GM12878 (cell line): Measurements from ENCODE around the gene C17orf107.

Experiments
- BHLHE40 ChIP-seq, 2 experiments: fragments of 450-650 bp in 1 of 2; IDR thresholded peaks; 2 replicates each; pipeline ENCODE4 v1.6.1; 2011 to 2017; ENCODE audit warnings: low read depth in 2 of 2, borderline replicate concordance in 1 of 2, improper control_type of control experiment in 1 of 2, low read length in 1 of 2, mild to moderate bottlenecking in 1 of 2
- CHD2 ChIP-seq: IDR thresholded peaks from 2 replicates; pipeline ENCODE4 v1.6.1; 2011; ENCODE audit warnings: low read depth, low read length, improper control_type of control experiment, borderline replicate concordance
- CHD4 ChIP-seq: fragments of 200-600 bp; sonication (generic); IDR thresholded peaks from 2 replicates; pipeline ENCODE4 v1.6.1; 2016; ENCODE audit warnings: mild to moderate bottlenecking
- GABPA ChIP-seq: IDR thresholded peaks from 2 replicates; pipeline ENCODE4 v1.6.1; 2014; ENCODE audit warnings: antibody characterized with exemption, low read depth, mild to moderate bottlenecking, inconsistent platforms
- NR2C2 ChIP-seq: IDR thresholded peaks from 2 replicates; pipeline ENCODE4 v1.6.1; 2011; ENCODE audit warnings: borderline replicate concordance, low read depth; ENCODE audit not compliant: control insufficient read depth, insufficient read length
- POLR2A ChIP-seq: IDR thresholded peaks from 2 replicates; pipeline ENCODE4 v1.6.1; 2011; ENCODE audit warnings: low read depth, mild to moderate bottlenecking, low read length
- SMC3 ChIP-seq: IDR thresholded peaks from 2 replicates; pipeline ENCODE4 v1.6.1; 2011; ENCODE audit warnings: low read length, improper control_type of control experiment, borderline replicate concordance
- TAF1 ChIP-seq: IDR thresholded peaks from 2 replicates; pipeline ENCODE4 v1.6.1; 2011; ENCODE audit warnings: mild to moderate bottlenecking, low read depth, low read length, borderline replicate concordance
- TF ChIP-seq, protein P1 (sequence below): IDR thresholded peaks from 2 replicates; pipeline ENCODE4 v1.6.1; 2011; ENCODE audit warnings: low read depth, low read length, improper control_type of control experiment, borderline replicate concordance
- TF ChIP-seq, protein P2 (sequence below): fragments of 450-650 bp; IDR thresholded peaks from 2 replicates; pipeline ENCODE4 v1.6.1; 2017; ENCODE audit warnings: antibody characterized with exemption, mild to moderate bottlenecking, moderate library complexity
- TF ChIP-seq, protein P3 (sequence below), 3 experiments: IDR thresholded peaks in 2 of 3; conservative IDR thresholded peaks in 1 of 3; 2 replicates each; pipeline ENCODE4 v1.5.1; 2011; ENCODE audit warnings: low read depth in 3 of 3, low read length in 3 of 3, mild to moderate bottlenecking in 3 of 3, control low read depth in 2 of 3, moderate library complexity in 2 of 3, inconsistent platforms in 1 of 3, mixed read lengths in 1 of 3; ENCODE audit not compliant: control insufficient read depth in 2 of 3, insufficient read depth in 1 of 3; ENCODE audit errors: extremely low read depth in 1 of 3

DNA sequence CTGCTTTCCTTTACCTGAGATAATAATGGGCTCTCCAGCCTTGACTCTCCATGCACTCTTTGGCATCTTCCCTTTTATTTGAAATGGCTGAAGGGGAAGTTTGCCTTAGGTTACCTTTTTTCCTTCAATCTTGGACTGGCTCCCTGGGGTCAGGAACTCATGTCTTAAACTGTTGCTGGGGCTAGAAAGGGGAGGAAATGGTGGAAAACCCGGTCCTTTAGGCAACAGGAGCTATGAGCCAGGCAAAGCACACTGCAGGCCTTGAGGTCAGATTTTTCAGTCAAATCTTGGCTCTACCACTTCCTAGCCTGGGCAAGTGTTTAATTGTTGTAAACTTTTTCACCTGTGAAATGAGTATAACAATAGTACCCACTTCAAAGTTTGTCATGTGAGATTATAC, 36.0 kb upstream of the C17orf107 start:
- no peak for TF ChIP-seq POLR2A
- TF ChIP-seq CHD4: no peak
- TF ChIP-seq GABPA: no peak
- no peak for TF ChIP-seq CHD2
- no peak for TF ChIP-seq TAF1
- TF ChIP-seq BHLHE40 (IDR thresholded peaks at IDR 0.05; ENCODE audit: borderline replicate concordance in 1 of 2, low read depth in 2 of 2, low read length in 1 of 2): no peak
- no peak for TF ChIP-seq NR2C2
- TF ChIP-seq, protein P1, sequence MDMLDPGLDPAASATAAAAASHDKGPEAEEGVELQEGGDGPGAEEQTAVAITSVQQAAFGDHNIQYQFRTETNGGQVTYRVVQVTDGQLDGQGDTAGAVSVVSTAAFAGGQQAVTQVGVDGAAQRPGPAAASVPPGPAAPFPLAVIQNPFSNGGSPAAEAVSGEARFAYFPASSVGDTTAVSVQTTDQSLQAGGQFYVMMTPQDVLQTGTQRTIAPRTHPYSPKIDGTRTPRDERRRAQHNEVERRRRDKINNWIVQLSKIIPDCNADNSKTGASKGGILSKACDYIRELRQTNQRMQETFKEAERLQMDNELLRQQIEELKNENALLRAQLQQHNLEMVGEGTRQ: no peak
- TF ChIP-seq, protein P2, sequence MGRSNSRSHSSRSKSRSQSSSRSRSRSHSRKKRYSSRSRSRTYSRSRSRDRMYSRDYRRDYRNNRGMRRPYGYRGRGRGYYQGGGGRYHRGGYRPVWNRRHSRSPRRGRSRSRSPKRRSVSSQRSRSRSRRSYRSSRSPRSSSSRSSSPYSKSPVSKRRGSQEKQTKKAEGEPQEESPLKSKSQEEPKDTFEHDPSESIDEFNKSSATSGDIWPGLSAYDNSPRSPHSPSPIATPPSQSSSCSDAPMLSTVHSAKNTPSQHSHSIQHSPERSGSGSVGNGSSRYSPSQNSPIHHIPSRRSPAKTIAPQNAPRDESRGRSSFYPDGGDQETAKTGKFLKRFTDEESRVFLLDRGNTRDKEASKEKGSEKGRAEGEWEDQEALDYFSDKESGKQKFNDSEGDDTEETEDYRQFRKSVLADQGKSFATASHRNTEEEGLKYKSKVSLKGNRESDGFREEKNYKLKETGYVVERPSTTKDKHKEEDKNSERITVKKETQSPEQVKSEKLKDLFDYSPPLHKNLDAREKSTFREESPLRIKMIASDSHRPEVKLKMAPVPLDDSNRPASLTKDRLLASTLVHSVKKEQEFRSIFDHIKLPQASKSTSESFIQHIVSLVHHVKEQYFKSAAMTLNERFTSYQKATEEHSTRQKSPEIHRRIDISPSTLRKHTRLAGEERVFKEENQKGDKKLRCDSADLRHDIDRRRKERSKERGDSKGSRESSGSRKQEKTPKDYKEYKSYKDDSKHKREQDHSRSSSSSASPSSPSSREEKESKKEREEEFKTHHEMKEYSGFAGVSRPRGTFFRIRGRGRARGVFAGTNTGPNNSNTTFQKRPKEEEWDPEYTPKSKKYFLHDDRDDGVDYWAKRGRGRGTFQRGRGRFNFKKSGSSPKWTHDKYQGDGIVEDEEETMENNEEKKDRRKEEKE: no peak
- TF ChIP-seq SMC3: no peak
- TF ChIP-seq, protein P3, sequence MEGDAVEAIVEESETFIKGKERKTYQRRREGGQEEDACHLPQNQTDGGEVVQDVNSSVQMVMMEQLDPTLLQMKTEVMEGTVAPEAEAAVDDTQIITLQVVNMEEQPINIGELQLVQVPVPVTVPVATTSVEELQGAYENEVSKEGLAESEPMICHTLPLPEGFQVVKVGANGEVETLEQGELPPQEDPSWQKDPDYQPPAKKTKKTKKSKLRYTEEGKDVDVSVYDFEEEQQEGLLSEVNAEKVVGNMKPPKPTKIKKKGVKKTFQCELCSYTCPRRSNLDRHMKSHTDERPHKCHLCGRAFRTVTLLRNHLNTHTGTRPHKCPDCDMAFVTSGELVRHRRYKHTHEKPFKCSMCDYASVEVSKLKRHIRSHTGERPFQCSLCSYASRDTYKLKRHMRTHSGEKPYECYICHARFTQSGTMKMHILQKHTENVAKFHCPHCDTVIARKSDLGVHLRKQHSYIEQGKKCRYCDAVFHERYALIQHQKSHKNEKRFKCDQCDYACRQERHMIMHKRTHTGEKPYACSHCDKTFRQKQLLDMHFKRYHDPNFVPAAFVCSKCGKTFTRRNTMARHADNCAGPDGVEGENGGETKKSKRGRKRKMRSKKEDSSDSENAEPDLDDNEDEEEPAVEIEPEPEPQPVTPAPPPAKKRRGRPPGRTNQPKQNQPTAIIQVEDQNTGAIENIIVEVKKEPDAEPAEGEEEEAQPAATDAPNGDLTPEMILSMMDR (IDR thresholded peaks at IDR 0.05 in 2 of 3, conservative IDR thresholded peaks at IDR 0.05 in 1 of 3; ENCODE audit: control insufficient read depth in 2 of 3, extremely low read depth in 1 of 3, insufficient read depth in 1 of 3, low read depth in 3 of 3, low read length in 3 of 3): no peak
